GM12878 (cell line): ENCODE measurements around the gene RSRC1.

Experiments
- NR2C1 ChIP-seq: fragments of 450-650 bp; IDR thresholded peaks from 2 replicates; pipeline ENCODE4 v1.6.1; 2017; ENCODE audit warnings: antibody characterized with exemption, mild to moderate bottlenecking, moderate library complexity
- RAD21 ChIP-seq: IDR thresholded peaks from 2 replicates; pipeline ENCODE4 v1.6.1; 2011; ENCODE audit warnings: mild to moderate bottlenecking, low read depth, low read length, moderate library complexity; ENCODE audit not compliant: insufficient read depth

GRCh38 chr3:158405507-158405906 is 295.6 kb downstream of the RSRC1 start:
- TF ChIP-seq RAD21 (no peak), NR2C1 (no peak)
